Mesothelial cell of epicardium (in vitro differentiated cells): ENCODE data around the gene APELA. TPM values are rescaled to one million over a fixed set of nuclear protein-coding genes. Genes with fewer than 3 reads are reported as not detected.

Experiments used
- DNase-seq, 2 experiments: peaks; one replicate each; pipeline ENCODE4 v3.0.0; 2021; ENCODE audit warnings: low spot score in 2 of 2; ENCODE audit not compliant: unreplicated experiment in 2 of 2
- H3K27ac Mint-ChIP-seq: 2 replicates; pipeline ENCODE4 v1.8.0; 2021; ENCODE audit warnings: mixed read lengths
- H3K27me3 Mint-ChIP-seq: 2 replicates; pipeline ENCODE4 v1.8.0; 2021; ENCODE audit warnings: low read depth, mixed read lengths
- H3K36me3 Mint-ChIP-seq: 2 replicates; pipeline ENCODE4 v1.8.0; 2021; ENCODE audit warnings: mixed read lengths
- H3K4me1 Mint-ChIP-seq: 2 replicates; pipeline ENCODE4 v1.8.0; 2021; ENCODE audit warnings: mixed read lengths
- H3K4me3 Mint-ChIP-seq: 2 replicates; pipeline ENCODE4 v1.8.0; 2021; ENCODE audit warnings: mild to moderate bottlenecking, moderate library complexity, mixed read lengths
- H3K9me3 Mint-ChIP-seq: 2 replicates; pipeline ENCODE4 v1.8.0; 2021; ENCODE audit warnings: mixed read lengths
- total RNA-seq: library from RNA; stranded (reverse); gene quantifications from 3 replicates; pipeline ENCODE4 v1.2.1, GENCODE V29; 2021
- TF ChIP-seq, protein P1 (sequence below): fragments of 200-600 bp; sonication (generic); IDR thresholded peaks from one replicate; pipeline ENCODE4 v1.5.0; 2021; ENCODE audit warnings: antibody characterized with exemption; ENCODE audit not compliant: unreplicated experiment

APELA gene
- 0.56 to 1.0 TPM (median 0.58 TPM) in 3 replicates for total RNA-seq

- Mint-ChIP-seq H3K9me3 (peaks cover 6% of the 10 kb centered on the region), H3K4me3 (peak within 1 kb of the TSS; percentile 55), H3K36me3 (no peaks in the 10 kb centered on the region), H3K4me1 (peaks cover 49% of the 10 kb centered on the region), H3K27ac (peak within 1 kb of the TSS; percentile 51), H3K27me3 (no peaks in the 10 kb centered on the region)
- no peak for DNase-seq
- TF ChIP-seq, protein P1, sequence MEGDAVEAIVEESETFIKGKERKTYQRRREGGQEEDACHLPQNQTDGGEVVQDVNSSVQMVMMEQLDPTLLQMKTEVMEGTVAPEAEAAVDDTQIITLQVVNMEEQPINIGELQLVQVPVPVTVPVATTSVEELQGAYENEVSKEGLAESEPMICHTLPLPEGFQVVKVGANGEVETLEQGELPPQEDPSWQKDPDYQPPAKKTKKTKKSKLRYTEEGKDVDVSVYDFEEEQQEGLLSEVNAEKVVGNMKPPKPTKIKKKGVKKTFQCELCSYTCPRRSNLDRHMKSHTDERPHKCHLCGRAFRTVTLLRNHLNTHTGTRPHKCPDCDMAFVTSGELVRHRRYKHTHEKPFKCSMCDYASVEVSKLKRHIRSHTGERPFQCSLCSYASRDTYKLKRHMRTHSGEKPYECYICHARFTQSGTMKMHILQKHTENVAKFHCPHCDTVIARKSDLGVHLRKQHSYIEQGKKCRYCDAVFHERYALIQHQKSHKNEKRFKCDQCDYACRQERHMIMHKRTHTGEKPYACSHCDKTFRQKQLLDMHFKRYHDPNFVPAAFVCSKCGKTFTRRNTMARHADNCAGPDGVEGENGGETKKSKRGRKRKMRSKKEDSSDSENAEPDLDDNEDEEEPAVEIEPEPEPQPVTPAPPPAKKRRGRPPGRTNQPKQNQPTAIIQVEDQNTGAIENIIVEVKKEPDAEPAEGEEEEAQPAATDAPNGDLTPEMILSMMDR, result no peak
These were observed at the start of gene APELA for GRCh38 chr4:164876700-164877324. APELA (plus strand) TSS chr4:164877178; CDS start chr4:164877332, 154 bp downstream.

GRCh38 chr4:164828955-164829354 is 48.0 kb upstream of the APELA start:
- no peaks in the 10 kb centered on the region for H3K9me3 Mint-ChIP-seq
- no peak for DNase-seq
- TF ChIP-seq, protein P1, result no peak

GRCh38 chr4:164846566-164846965 is 30.4 kb upstream of the APELA start:
- DNase-seq, result no peak
- H3K9me3 Mint-ChIP-seq, result no peaks in the 10 kb centered on the region
- no peaks in the 10 kb centered on the region for H3K4me1 Mint-ChIP-seq
- H3K27me3 Mint-ChIP-seq, result no peaks in the 10 kb centered on the region
- no peak overlapping the region for H3K27ac Mint-ChIP-seq
- TF ChIP-seq, protein P1, result no peak
- H3K4me3 Mint-ChIP-seq, result no peak overlapping the region
- H3K36me3 Mint-ChIP-seq, result no peaks in the 10 kb centered on the region

More at GRCh38 chr4:164828955-164829354, 48.0 kb upstream of the APELA start:
- H3K4me1 Mint-ChIP-seq, result peaks cover 36% of the 10 kb centered on the region
- no peaks in the 10 kb centered on the region for H3K36me3 Mint-ChIP-seq
- no peaks in the 10 kb centered on the region for H3K27me3 Mint-ChIP-seq
- H3K27ac Mint-ChIP-seq, result no peak overlapping the region
- no peak overlapping the region for H3K4me3 Mint-ChIP-seq

- TF ChIP-seq, protein P1, result no peak
- Mint-ChIP-seq H3K4me1 (no peaks in the 10 kb centered on the region), H3K4me3 (no peak overlapping the region), H3K27ac (no peak overlapping the region), H3K9me3 (no peaks in the 10 kb centered on the region), H3K27me3 (no peaks in the 10 kb centered on the region), H3K36me3 (no peaks in the 10 kb centered on the region)
- no peak for DNase-seq
These were observed 30.0 kb upstream of the APELA start for GRCh38 chr4:164847016-164847415.

- TF ChIP-seq, protein P1, result no peak
- H3K4me1 Mint-ChIP-seq, result no peaks in the 10 kb centered on the region
- H3K36me3 Mint-ChIP-seq, result no peaks in the 10 kb centered on the region
- H3K9me3 Mint-ChIP-seq, result peaks cover 4% of the 10 kb centered on the region
- H3K27ac Mint-ChIP-seq, result no peak overlapping the region
- H3K4me3 Mint-ChIP-seq, result no peak overlapping the region
- H3K27me3 Mint-ChIP-seq, result no peaks in the 10 kb centered on the region
- no peak for DNase-seq
These were observed 28.9 kb upstream of the APELA start for GRCh38 chr4:164847967-164848649.
